Measurements from ENCODE around the gene IFT80.

DNA sequence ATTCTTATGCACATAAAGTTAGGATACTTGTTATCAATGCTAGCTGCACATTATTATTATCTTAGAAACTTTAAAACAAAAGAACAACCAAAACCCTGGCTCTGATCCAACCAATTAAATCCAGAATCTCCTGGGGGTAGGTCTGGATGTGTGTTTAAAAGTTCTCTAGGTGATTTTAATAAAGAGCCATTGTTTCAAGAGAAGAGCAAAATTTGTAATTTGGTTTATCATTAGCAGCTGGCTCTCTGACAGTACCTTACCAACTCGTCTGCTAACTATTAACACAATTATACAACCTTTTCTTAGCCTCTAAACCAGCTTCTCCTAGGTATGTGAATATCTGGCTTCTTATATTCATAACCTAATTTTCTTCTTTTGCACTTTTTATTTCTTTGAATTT is 68.9 kb downstream of the IFT80 start:
- TF ChIP-seq, protein P1, sequence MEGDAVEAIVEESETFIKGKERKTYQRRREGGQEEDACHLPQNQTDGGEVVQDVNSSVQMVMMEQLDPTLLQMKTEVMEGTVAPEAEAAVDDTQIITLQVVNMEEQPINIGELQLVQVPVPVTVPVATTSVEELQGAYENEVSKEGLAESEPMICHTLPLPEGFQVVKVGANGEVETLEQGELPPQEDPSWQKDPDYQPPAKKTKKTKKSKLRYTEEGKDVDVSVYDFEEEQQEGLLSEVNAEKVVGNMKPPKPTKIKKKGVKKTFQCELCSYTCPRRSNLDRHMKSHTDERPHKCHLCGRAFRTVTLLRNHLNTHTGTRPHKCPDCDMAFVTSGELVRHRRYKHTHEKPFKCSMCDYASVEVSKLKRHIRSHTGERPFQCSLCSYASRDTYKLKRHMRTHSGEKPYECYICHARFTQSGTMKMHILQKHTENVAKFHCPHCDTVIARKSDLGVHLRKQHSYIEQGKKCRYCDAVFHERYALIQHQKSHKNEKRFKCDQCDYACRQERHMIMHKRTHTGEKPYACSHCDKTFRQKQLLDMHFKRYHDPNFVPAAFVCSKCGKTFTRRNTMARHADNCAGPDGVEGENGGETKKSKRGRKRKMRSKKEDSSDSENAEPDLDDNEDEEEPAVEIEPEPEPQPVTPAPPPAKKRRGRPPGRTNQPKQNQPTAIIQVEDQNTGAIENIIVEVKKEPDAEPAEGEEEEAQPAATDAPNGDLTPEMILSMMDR (IDR thresholded peaks at IDR 0.05; ENCODE audit: low read length), result no peak
- no peak for TF ChIP-seq EZH2 (IDR thresholded peaks at IDR 0.05; ENCODE audit: borderline replicate concordance, low read length)

Data from OCI-LY1 (cell line).